GM13977 (cell line): ENCODE results near the gene NUB1.

Experiments used
- DNase-seq: peaks from one replicate; pipeline ENCODE4 v3.0.0; 2012; ENCODE audit warnings: low spot score
- CTCF ChIP-seq: IDR thresholded peaks from 2 replicates; pipeline ENCODE4 v1.5.1; 2012; ENCODE audit warnings: mild to moderate bottlenecking, control low read depth; ENCODE audit not compliant: insufficient read depth; ENCODE audit errors: extremely low read depth, missing control alignments
- in situ Hi-C: fragments of 300-500 bp; cut with MboI; formaldehyde crosslinking; loops from one replicate; pipeline ENCODE4 v1.12.0; 2022; ENCODE audit warnings: low sequenced_read_pairs, low pct_unique_long_range_greater_than_20kb, mixed read lengths, inconsistent platforms; ENCODE audit not compliant: unreplicated experiment

NUB1 gene

GRCh38 chr7:151409667-151410404 is 68.2 kb downstream of the NUB1 start, which contains the start of gene WDR86:
TSS of gene WDR86 (minus strand) at chr7:151410038. CDS start at chr7:151409589, 449 bp downstream.
- TF ChIP-seq CTCF: no peak
- no peak for DNase-seq
- in situ Hi-C loops: no loop called here

- in situ Hi-C loops: no loop called here
- no peak for DNase-seq
Measured at GRCh38 chr7:151410405-151411390, 69.1 kb downstream of the NUB1 start.

GRCh38 chr7:151411551-151411950 is 69.9 kb downstream of the NUB1 start:
- in situ Hi-C loops: no loop called here
- no peak for DNase-seq

More at GRCh38 chr7:151410405-151411390, 69.1 kb downstream of the NUB1 start:
- TF ChIP-seq CTCF: no peak

GRCh38 chr7:151412318-151412717 is 70.7 kb downstream of the NUB1 start:
- no peak for TF ChIP-seq CTCF
- in situ Hi-C loops: no loop called here
- no peak for DNase-seq

More at GRCh38 chr7:151411551-151411950, 69.9 kb downstream of the NUB1 start:
- no peak for TF ChIP-seq CTCF

GRCh38 chr7:151413241-151413640 is 71.6 kb downstream of the NUB1 start:
- DNase-seq: no peak
- in situ Hi-C loops: no loop called here
- no peak for TF ChIP-seq CTCF

- DNase-seq: no peak
- in situ Hi-C loops: no loop called here
- TF ChIP-seq CTCF: no peak
Measured at GRCh38 chr7:151415375-151416105, 73.9 kb downstream of the NUB1 start.
